Measurements from ENCODE around the gene TBCEL. TPM values are rescaled to one million over a fixed set of nuclear protein-coding genes. Genes with fewer than 3 reads are reported as not detected.

TBCEL gene
- total and polyA plus RNA-seq, 10 of the 15 experiments (the other 5 are each of a cell fraction or from before 2014, with no cell fraction given): 2.0 to 10.4 (median 7.3) TPM

DNA sequence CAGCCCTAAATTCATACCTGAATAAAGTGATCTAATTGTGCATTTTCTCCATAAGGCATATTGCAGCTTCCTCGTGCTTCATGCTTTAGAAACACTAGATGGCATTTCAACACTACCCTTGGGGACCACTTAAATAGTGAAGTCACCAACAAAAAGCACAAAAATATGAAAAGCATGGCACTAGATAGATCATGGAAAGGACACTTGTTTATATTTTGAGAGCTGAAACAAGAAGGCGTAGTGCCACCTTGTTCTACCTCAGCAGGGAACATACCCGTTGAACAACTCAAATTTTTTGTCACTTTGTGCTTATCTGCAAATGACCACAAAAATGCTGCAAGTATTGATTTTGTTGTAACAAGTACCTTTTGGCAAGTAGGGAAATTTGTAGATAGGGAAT is 8.6 kb downstream of the TBCEL start:
- no peak overlapping the region for H3K4me2 ChIP-seq (ENCODE audit: control insufficient read depth, insufficient read depth)
- H3K4me1 ChIP-seq (ENCODE audit: control insufficient read depth, insufficient read depth, low read length): peaks cover 14% of the 10 kb centered on the region
- no peaks in the 10 kb centered on the region for H3K27me3 ChIP-seq (replicated peaks in 1 of 2; ENCODE audit: control insufficient read depth in 2 of 2, insufficient read depth in 2 of 2, low read length in 1 of 2)
- in situ Hi-C loops (cut with MboI) (no loop called here), intact Hi-C loops (cut with micrococcal nuclease; ENCODE audit: unreplicated experiment) (loop anchor here (2.0 kb wide), 2 partner anchors 80 to 162 kb away; no protein-coding TSS in a partner anchor)
- H4K20me1 ChIP-seq (ENCODE audit: control insufficient read depth, insufficient read depth): no peaks in the 10 kb centered on the region
- no peak overlapping the region for H3K9ac ChIP-seq (ENCODE audit: control insufficient read depth, insufficient read depth, low read length)
- no peaks in the 10 kb centered on the region for H3K36me3 ChIP-seq (ENCODE audit: control insufficient read depth in 2 of 2, insufficient read depth in 2 of 2, low read length in 1 of 2)
- ChIA-PET POLR2A (no interaction called here), SMC1A (ENCODE audit: uncharacterized antibody, unreplicated experiment) (interaction anchor here (1.0 kb wide), 1 partner anchor 97 kb away, joined by 5 read pairs; no protein-coding TSS in a partner anchor), RAD21 (ENCODE audit: unreplicated experiment) (no interaction called here), CTCF (interaction anchor here (1.1 to 1.2 kb wide), 3 partner anchors 80 to 162 kb away, joined by 3 to 9 read pairs (median 3); no protein-coding TSS in a partner anchor)
- DNase-seq (ENCODE audit: low read depth, low spot score) (no peak), ATAC-seq (0 out of 3 replicates have a peak, but pooled peaks have one; percentile 17), FAIRE-seq (no peak)
- H2AFZ ChIP-seq (ENCODE audit: control insufficient read depth, low read depth, low read length): no peak overlapping the region
- WGBS (ENCODE audit: insufficient coverage, insufficient replicate concordance, low lambda C conversion rate, missing lambda C conversion rate): 97% methylated on average over 3 of the region's 3 CpGs
- H3K4me3 ChIP-seq: no peak overlapping the region
- TF ChIP-seq NR2C1 (IDR thresholded peaks at IDR 0.05): no peak
- TF ChIP-seq RAD21 (IDR thresholded peaks at IDR 0.05; ENCODE audit: insufficient read depth, low read depth, low read length): peak; percentile 63
- TF ChIP-seq SMC3 (IDR thresholded peaks at IDR 0.05; ENCODE audit: borderline replicate concordance, low read length): peak; percentile 45; the same call in 1 of the 2 replicates
- TF ChIP-seq TCF3 (IDR thresholded peaks at IDR 0.05; ENCODE audit: borderline replicate concordance, insufficient read depth, low read depth, low read length): no peak
- TF ChIP-seq, protein P1, sequence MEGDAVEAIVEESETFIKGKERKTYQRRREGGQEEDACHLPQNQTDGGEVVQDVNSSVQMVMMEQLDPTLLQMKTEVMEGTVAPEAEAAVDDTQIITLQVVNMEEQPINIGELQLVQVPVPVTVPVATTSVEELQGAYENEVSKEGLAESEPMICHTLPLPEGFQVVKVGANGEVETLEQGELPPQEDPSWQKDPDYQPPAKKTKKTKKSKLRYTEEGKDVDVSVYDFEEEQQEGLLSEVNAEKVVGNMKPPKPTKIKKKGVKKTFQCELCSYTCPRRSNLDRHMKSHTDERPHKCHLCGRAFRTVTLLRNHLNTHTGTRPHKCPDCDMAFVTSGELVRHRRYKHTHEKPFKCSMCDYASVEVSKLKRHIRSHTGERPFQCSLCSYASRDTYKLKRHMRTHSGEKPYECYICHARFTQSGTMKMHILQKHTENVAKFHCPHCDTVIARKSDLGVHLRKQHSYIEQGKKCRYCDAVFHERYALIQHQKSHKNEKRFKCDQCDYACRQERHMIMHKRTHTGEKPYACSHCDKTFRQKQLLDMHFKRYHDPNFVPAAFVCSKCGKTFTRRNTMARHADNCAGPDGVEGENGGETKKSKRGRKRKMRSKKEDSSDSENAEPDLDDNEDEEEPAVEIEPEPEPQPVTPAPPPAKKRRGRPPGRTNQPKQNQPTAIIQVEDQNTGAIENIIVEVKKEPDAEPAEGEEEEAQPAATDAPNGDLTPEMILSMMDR (IDR thresholded peaks at IDR 0.05 in 2 of 3, conservative IDR thresholded peaks at IDR 0.05 in 1 of 3; ENCODE audit: control insufficient read depth in 2 of 3, extremely low read depth in 1 of 3, insufficient read depth in 1 of 3, low read depth in 3 of 3, low read length in 3 of 3): peak in 2 of 3 experiments; percentile 27 to 39; a peak in 3 of 6 replicates
- H3K27ac ChIP-seq (ENCODE audit: control insufficient read depth, insufficient read depth): no peak overlapping the region
- no peaks in the 10 kb centered on the region; the same call in 1 of the 3 replicates for H3K9me3 ChIP-seq (replicated peaks; ENCODE audit: control insufficient read depth, insufficient read depth, low read length)
- H3K79me2 ChIP-seq (ENCODE audit: control insufficient read depth, insufficient read depth, low read length): peaks cover 2% of the 10 kb centered on the region
- no TSS peak for BruUV-seq (replicated peaks)
